NCI-H748 (cell line): ENCODE measurements around the gene ACOT11.
"Not testable (repeated sequence)": the region's sequence is repeated elsewhere in the genome, so short reads cannot be mapped to it uniquely, and the experiment has no call there.

Source experiments
- DNase-seq: peaks from one replicate; lab custom pipeline; 2025; ENCODE audit not compliant: unreplicated experiment; lab: John Stamatoyannopoulos, UW

ACOT11 gene

DNA sequence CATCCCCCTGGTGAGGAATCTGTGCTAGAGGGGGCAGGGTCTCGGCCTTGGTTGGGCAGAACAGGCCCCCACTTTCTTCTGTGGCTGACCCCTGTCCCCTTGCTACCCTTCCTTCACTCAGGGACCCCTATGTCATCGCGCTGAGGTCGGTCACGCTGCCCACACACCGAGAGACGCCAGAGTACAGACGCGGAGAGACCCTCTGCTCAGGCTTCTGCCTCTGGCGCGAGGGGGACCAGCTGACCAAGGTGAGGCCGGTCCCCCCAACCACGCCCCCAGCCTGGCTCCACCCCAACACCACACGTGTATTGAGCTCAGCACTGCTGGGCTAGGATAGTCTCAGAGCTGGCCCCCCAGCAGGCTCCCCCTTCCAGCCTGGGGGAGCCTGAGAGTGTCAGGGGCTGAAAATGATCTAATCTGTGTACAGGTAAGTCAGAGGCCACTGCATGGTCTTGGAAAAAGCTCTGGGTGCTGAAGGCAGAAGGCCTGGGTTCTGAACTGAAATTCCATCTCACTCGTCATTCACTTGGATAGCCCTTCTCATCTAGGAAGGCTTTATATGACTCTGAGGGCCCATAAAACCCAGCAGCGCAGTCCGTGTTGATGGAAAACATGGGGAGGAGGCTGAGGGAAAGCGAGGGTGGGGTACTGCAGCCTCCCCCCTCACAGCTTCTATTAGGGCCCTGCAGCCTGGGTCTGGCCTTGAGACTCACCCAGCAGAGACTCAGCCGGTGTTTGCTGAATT lies 60.0 kb downstream of the ACOT11 start:
- DNase-seq, result no peak

DNA sequence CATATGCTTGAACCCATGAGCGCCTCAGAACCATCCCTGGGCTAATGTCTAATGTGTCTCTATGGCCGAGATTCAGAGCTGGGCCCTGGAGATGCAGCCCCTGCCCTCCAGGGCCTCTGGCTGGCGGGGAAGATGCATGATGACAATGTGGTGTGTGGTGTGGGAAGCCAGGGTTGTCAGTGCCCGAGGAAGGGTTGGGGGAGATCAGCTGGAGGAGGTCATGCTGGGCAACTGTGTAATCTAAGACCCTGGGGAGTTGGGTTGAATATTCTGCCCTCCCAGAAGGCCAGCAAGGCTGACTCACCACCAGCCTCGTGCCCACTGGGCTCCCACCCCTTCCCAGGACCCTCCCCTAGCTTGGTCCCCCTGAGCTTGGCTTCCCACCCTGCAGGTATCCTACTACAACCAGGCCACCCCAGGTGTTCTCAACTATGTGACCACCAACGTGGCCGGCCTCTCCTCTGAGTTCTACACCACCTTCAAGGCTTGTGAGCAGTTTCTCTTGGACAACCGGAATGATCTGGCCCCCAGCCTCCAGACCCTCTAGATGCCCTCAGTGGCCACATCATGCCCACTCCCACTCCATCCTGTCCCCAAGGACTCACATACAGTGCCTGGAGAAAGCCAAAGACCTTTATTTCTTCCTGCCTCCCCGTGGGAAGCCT lies 60.7 kb downstream of the ACOT11 start:
- DNase-seq, result no peak

DNA sequence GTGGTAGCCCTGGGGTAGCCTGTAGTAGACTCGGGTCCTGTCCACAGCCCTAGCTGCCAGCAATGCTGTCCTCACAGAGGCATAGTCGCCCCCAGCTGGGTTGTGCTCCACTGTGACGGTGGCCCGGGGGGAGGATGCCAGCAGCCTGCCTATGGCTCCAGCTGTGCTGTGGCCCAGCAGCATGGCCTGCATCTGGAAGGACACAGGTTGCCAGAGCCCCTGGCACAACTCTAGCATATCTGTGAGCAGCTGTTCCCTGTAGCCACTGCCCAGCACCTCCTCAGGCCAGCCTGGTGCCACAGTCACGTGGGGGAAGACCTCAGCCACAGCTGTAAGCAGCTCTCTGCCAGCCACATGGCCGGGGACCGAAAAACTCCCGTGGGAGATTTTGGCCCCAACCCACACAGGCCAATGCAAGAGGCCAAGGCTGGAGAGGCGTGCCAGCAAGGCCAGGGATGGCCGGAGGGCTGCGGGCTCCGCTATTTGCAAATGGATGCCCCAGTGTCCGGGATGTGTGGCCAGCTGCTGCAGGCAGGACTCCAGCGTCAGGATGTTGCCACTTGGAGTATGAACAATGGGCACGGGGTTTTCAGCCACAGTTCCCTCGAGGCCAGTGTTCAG lies 61.4 kb downstream of the ACOT11 start:
- no peak for DNase-seq

DNA sequence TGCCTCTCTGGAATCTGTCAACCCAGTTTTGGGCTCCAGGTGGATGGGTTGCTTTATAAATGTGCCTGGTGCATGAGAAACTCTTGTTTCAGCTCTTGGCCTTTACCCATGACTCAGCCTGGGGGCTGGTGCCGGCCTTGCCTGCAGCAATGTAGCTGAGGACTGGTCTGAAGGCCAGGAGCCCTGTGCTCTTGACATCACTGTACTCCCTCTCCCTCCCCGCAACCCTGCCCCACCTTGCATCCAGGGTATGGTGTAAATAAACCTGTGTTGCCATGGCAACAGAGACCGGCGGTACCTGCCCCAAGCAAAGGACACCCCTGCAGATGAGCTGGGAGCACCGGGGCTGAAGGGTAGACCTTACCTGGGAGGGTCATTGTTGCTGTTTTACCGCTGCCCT lies 62.0 kb downstream of the ACOT11 start:
- peak; percentile 71 for DNase-seq

DNA sequence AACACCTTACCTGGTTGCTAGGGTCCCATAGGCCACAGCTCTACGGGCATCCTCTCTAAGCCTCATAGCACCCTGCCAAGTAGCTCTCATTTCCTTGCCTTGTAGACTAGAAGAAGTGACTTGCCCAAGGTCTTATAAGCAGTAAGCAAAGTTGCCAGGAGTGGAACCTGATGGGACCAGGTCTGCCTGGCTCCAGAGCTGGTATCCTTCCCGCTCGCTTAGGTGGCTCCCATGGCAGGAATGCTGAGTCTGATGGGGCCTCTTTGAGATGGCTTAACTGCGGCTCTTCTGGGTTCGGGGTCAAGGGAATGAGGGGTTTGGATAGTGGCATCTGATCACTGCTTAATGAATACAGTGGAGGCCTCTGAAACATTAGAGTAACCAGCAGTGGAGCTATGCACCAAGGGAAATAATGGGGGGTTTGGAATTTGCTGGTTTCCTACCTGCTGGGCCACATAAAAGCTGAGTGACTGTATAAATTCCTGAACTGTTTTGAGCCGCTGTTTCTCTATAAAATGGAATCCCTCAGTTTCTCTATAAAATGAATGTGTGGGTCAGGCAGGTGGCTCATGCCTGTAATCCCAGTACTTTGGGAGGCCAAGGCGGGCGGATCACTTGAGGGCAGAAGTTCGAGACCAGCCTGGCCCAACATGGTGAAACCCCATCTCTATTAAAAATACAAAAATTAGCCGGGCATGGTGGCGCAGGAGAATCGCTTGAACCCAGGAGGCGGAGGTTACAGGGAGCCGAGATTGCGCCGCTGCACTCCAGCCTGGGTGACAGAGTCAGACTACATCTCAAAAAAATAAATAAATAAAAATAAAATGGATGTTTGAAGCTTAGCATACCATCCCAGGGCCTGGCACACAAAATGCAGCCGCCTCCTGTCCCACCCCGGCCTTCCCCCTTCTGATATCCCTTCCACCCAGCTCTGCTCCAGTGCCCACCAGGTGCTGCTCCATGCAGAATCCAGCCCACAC lies 62.9 kb downstream of the ACOT11 start:
- DNase-seq, result no peak

DNA sequence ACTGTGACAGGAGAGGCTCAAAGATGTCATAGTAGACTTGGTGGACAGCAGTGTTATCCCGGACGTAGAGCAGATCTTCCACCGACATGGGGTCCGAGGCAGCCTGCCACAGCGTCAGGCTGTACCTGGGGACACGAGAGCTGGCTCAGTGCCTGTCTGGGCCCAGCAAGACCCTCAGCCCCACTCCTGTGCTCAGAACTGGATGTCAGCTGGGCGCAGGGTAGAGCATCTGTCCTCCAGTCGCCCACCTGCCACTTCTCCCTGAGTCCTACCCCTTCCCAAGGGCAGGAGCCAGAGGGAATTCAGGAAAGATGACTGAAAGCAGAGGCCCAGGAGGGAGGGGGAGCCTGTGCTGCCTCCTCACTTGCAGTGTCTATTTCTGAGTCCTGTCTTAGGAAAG lies 63.6 kb downstream of the ACOT11 start:
- DNase-seq, result no peak

DNA sequence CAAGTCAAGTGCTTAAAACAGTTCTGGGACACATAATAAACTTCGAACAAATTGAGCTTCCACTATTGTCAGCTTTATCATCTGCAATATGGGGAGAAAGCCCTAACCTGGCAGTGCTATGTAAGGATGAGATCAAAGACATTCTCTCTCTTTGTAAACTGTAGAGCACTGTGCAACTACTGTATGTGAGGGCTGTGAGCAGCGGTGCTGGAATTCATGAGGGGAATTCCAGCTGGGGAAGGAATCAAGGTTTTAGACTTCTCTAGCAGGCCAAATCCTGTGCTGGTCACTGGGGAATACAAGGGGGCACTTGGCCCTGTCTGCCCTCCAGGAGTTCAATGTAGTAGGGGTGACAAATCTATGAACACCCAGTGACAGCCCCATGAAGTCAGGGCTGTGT lies 66.0 kb downstream of the ACOT11 start:
- DNase-seq, result no peak

DNA sequence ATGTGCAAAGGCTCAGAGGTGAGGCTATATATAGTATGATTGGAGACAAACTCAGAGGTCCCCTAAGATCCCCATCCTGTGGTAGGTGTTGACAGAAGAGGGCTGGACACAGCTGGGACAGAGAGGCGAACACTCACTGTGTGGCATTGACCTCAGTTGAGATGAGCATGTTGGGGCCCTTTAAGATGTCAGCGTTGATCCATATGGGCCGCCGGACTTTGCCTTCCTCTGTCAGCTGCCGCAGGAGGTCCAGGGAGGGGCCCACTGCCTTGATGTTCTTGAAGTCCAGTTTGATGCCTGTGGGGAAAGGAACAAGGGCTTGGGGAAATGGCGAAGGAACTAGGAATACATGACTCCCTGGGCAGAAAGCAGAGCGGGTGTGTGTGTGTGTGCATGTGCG lies 66.5 kb downstream of the ACOT11 start:
- no peak for DNase-seq

DNA sequence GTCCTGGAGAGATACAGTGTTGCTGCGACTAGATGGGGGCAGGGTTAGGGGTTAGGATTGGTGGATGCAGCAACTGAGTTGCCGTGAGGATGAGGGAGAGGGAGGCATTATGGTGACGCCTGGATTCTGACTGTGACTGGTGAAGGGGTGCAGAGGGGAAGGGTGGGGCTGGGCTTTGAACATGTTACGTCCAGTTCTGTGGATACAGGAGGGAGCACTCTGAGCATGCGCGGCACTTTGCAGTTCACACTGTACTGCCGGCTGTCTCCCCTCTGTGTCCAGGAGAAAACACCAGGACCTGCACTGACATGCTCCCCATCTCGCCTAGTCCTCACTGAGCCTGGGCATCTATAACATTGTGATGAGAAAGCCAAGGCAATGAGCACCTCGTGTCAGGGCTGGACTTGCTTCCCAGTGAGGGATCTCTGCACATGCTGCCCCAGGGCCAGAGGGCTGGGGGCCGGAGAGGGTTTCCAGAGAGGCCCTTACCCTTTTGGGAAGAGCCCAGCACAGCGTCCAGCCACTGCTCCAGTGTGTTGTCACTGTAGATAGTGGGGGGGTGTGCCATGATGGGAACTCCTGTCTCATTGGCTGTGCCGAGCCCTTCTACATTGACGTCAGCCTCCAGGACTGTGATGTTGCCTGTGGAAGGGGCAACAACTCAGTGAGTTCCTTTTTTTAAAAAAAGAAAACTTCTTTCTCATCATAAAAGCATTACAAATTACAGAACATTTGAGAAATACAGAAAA lies 67.7 kb downstream of the ACOT11 start:
- DNase-seq, result no peak

DNA sequence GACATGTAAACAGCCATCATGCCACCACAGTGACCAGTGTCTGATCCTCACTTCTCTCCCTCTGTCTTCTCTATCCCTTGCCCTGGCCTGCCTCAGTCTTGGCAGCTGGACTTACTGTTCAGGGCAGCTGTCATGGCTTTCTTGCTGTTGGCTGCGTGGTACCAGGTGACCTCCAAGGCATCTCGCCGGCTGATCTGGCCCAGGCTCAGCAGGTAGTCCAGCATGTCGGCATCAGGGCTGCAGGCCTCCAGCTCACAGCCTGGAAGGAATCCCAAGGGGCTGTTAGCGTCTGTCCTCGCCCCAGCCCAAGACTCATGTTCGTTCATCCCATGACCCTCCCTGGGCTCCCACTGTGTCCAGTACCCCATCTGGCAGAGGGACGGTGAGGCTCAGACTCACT lies 71.7 kb downstream of the ACOT11 start:
- DNase-seq, result no peak

DNA sequence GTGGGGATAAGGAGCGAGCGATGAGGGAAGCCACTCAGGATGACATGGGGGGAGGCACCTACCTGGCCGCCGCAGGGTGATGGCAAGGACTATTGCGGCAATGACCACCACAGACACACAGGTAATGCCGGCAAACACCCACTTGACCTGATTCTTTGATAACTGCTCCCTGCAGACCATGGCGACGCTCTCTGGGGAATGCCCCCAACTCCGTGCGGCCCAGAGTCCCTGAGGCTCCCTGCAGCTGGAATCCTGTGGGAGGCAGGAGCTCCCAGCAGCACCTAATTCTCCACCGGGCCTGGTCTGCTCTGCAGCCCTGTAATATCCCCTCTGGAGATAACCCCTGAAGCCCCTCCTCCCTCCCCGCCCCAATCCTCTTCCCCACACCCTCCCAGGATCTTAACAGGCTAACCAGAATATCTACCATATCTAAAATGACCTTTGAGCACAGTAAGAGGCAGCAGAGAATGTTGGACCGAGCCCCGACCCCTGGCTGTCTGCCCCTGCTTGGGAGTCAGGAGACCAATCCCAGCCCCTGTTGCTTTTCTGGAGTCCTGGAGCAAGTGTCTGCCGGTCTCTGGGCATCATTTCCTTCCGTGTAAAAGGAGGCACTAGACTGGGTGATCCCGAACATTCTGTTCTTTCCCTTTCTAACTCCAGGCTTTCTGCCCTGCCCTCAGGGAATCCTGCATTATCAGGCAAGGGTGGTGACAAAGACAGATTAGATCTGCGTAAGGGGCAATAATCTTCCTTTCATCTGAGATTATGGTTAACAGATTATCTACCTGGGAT lies 75.4 kb downstream of the ACOT11 start, which contains the start of gene FAM151A:
Gene FAM151A (minus strand): TSS at position 310 of the 792 bp plus-strand sequence. CDS start 130 bp downstream, at position 180.
- DNase-seq, result no peak

DNA sequence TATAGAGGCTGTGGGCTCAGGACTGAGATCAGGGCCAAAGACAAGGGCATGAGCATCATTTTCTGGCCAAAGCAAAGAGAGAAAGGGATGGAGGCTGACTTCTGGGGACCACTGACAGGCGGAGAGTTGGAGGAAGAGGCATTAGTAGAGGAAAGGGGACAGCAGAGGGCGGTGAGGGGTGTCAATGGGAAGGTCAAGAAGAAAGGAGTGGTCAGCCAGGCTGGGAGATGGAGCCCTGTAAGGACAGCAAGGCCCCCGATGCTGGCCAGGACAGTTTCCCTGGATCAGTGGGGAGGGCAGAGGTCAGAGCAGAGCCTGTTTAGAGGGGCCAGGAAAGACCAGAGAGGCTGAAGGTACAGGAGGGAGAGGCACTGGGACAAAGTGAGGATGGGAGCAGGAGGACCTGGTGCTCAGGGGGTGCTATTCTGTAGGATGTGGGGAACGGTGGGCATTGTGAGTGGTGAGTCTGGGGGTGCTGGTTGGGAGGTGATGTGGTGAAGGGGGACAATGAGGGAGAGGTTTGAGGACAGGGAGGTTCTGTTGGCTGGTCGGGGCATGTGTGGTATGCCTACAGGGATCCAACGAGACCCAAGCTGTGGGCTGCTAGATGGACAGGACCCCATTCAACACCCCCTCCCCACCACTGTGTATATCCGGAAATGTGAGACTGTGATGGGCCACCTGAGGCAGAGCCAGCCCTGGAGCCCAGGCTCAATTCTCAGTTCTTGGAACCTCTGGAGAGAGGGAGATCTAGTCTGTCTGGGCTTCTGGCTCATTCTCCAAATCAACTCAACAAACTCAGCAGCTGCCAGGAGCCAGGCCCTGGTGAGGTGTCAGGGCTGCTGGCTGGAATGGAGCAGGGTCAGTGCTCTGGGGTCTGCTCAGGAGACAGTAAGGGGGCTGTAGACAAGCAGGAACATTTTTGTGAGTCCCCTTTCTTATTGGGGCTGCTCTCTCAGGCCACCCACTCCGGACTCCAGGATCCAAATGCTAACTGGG lies 76.7 kb downstream of the ACOT11 start:
- DNase-seq, result no peak

DNA sequence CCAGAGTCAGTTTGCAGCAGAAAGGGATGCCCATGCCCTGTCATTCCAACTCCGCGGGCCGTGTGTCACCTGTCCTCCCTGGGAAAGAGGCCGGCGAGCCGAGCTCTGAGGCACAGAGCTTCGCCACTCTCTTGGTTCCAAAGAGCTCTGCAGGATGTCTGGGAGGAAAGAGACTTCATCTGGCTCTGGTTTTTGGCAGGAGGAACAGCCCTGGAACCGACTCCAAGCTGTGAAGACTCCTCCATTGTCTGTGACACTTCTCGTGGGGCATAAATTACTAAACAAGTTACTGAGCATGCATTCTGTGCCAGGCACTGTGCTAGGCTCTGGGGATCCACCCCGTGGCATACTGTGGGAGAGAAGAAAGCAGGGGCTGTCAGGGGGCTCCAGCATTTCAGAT lies 79.2 kb downstream of the ACOT11 start:
- DNase-seq, result no peak

DNA sequence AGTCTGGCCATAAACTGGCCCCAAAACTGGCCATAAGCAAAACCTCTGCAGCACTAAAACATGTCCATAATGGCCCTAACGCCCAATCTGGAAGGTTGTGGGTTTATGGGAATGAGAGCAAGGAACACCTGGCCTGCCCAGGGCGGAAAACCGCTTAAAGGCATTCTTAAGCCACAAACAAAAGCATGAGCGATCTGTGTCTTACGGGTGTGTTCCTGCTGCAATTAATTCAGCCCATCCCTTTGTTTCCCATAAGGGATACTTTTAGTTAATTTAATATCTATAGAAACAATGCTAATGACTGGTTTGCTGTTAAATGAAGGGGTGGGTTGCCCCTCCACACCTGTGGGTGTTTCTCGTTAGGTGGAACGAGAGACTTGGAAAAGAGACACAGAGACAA lies 87.8 kb downstream of the ACOT11 start:
- DNase-seq, result not testable (repeated sequence)

DNA sequence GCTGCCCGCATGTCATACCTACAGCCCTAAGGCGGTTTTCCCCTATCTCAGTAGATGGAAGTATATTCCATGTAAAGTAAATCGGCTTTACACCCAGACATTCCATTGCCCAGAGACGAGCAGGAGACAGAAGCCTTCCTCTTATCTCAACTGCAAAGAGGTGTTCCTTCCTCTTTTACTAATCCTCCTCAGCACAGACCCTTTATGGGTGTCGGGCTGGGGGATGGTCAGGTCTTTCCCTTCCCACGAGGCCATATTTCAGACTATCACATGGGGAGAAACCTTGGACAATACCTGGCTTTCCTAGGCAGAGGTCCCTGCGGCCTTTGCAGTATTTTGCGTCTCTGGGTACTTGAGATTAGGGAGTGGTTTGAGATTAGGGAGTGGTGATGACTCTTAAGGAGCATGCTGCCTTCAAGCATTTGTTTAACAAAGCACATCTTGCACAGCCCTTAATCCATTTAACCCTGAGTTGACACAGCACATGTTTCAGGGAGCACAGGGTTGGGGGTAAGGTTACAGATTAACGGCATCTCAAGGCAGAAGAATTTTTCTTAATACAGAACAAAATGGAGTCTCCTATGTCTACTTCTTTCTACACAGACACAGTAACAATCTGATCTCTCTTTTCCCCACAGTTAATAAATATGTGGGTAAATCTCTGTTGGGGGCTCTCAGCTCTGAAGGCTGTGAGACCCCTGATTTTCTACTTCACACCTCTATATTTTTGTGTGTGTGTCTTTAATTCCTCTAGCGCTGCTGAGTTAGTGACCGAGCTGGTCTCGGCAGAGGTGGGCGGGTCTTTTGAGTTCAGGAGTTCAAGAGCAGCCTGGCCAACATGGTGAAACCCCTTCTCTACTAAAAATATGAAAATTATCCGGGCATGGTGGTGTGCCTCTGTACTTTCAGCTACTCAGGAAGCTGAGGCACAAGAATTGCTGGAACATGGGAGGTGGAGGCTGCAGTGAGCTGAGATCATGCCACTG lies 88.7 kb downstream of the ACOT11 start:
- DNase-seq, result not testable (repeated sequence)

DNA sequence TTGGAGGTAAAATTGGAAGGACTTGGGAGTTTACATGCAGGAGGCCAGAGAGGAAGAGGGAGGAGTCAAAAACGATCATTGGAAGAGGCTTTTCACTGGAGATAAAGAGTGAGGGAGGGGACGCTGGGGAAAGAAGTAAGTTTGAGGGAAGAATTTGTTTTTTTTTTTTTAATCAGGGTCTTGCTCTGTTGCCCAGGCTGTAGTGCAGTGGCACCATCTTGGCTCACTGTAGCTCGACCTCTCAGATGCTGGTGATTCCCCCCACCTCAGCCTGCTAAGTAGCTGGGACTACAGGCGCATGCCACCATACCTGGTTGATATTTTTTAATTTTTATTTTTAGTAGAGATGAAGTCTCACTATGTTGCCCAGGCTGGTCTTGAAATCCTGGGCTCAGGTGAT lies 92.3 kb downstream of the ACOT11 start:
- no peak for DNase-seq
